HL-60 (cell line): ENCODE results near the gene SLC25A51.

ENCODE experiments used
- GABPA ChIP-seq: IDR thresholded peaks from 2 replicates; pipeline ENCODE4 v1.6.1; 2012; ENCODE audit warnings: low read depth
- POLR2AphosphoS5 ChIP-seq: IDR thresholded peaks from 2 replicates; pipeline ENCODE4 v1.6.1; 2012; ENCODE audit warnings: low read depth
- SPI1 ChIP-seq: IDR thresholded peaks from 2 replicates; pipeline ENCODE4 v1.6.1; 2012; ENCODE audit warnings: low read depth, mild to moderate bottlenecking, borderline replicate concordance
- TF ChIP-seq, protein P1 (sequence below): IDR thresholded peaks from one replicate; pipeline ENCODE4 v1.5.1; 2011; ENCODE audit warnings: low read length, control low read depth, inconsistent platforms; ENCODE audit not compliant: insufficient read depth
- TF ChIP-seq, protein P2 (sequence below): IDR thresholded peaks from 2 replicates; pipeline ENCODE4 v1.6.1; 2012; ENCODE audit warnings: low read depth; ENCODE audit not compliant: insufficient replicate concordance

DNA sequence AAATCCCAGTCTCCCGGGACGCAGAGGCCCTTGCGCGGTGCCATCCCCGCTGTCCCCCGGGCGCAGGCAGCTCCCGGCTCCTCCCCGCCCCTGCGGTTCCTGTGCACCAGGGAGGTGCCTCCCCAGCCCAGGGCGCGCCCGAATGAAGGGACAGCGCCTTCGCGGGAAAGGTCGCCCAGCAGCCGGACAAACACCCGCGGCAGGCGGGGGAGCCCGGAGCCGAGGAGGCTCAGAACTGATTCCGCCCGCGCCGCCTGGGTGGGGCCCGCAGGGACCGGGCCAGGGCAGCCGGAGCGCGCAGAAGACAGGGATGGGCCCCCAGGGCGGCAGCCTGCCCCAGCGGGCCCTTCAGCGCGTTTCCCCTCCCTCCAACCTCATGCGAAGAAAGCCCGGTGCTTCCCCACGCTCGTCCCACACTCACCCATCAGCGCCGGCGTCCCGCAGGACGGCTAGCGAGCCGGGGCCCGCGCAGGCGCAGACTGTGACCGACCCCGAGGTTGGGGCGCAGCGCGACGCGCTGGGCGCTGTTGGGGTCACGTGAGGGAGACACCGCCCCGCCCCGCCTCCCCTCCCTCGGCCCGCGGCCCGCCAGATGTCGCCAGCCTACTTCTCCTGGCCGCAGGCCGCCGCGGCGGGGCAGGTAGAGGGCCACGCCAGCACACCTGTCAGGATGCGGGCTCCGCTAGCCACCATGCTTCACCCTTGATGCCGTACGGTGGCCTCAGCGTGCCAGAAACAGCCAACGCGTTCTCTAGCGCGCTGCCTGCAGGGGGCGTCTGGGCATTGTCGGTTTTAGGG is at the start of gene SLC25A51:
- peak; percentile 88 for TF ChIP-seq POLR2AphosphoS5
- TF ChIP-seq, protein P1, sequence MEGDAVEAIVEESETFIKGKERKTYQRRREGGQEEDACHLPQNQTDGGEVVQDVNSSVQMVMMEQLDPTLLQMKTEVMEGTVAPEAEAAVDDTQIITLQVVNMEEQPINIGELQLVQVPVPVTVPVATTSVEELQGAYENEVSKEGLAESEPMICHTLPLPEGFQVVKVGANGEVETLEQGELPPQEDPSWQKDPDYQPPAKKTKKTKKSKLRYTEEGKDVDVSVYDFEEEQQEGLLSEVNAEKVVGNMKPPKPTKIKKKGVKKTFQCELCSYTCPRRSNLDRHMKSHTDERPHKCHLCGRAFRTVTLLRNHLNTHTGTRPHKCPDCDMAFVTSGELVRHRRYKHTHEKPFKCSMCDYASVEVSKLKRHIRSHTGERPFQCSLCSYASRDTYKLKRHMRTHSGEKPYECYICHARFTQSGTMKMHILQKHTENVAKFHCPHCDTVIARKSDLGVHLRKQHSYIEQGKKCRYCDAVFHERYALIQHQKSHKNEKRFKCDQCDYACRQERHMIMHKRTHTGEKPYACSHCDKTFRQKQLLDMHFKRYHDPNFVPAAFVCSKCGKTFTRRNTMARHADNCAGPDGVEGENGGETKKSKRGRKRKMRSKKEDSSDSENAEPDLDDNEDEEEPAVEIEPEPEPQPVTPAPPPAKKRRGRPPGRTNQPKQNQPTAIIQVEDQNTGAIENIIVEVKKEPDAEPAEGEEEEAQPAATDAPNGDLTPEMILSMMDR, result peak; percentile 95
- no peak for TF ChIP-seq SPI1
- TF ChIP-seq, protein P2, sequence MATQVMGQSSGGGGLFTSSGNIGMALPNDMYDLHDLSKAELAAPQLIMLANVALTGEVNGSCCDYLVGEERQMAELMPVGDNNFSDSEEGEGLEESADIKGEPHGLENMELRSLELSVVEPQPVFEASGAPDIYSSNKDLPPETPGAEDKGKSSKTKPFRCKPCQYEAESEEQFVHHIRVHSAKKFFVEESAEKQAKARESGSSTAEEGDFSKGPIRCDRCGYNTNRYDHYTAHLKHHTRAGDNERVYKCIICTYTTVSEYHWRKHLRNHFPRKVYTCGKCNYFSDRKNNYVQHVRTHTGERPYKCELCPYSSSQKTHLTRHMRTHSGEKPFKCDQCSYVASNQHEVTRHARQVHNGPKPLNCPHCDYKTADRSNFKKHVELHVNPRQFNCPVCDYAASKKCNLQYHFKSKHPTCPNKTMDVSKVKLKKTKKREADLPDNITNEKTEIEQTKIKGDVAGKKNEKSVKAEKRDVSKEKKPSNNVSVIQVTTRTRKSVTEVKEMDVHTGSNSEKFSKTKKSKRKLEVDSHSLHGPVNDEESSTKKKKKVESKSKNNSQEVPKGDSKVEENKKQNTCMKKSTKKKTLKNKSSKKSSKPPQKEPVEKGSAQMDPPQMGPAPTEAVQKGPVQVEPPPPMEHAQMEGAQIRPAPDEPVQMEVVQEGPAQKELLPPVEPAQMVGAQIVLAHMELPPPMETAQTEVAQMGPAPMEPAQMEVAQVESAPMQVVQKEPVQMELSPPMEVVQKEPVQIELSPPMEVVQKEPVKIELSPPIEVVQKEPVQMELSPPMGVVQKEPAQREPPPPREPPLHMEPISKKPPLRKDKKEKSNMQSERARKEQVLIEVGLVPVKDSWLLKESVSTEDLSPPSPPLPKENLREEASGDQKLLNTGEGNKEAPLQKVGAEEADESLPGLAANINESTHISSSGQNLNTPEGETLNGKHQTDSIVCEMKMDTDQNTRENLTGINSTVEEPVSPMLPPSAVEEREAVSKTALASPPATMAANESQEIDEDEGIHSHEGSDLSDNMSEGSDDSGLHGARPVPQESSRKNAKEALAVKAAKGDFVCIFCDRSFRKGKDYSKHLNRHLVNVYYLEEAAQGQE, result no peak
- TF ChIP-seq GABPA, result no peak
